Nephron (organoid): Measurements from ENCODE around the gene TOX3.

Experiments
- H3K27ac Mint-ChIP-seq, 3 experiments: 2 replicates each; pipeline ENCODE4 v1.8.0; 2020; ENCODE audit warnings: mixed read lengths in 3 of 3, mild to moderate bottlenecking in 2 of 3, moderate library complexity in 1 of 3
- H3K27me3 Mint-ChIP-seq: 2 replicates; pipeline ENCODE4 v1.8.0; 2021; ENCODE audit warnings: low read depth, mild to moderate bottlenecking, moderate library complexity, mixed read lengths
- H3K36me3 Mint-ChIP-seq: 2 replicates; pipeline ENCODE4 v1.8.0; 2020; ENCODE audit warnings: low read depth, mixed read lengths
- H3K4me1 Mint-ChIP-seq: 2 replicates; pipeline ENCODE4 v1.8.0; 2020; ENCODE audit warnings: mixed read lengths
- H3K4me3 Mint-ChIP-seq, 3 experiments: 2 replicates each; pipeline ENCODE4 v1.8.0; 2020; ENCODE audit warnings: mild to moderate bottlenecking in 3 of 3, mixed read lengths in 3 of 3, moderate library complexity in 2 of 3
- H3K9me3 Mint-ChIP-seq: 2 replicates; pipeline ENCODE4 v1.8.0; 2020; ENCODE audit warnings: mixed read lengths
- CTCF ChIP-seq, 3 experiments: fragments of 200-600 bp; sonication (generic); IDR thresholded peaks; one replicate each; pipeline ENCODE4 v1.5.0; 2021; ENCODE audit warnings: antibody characterized with exemption in 3 of 3; ENCODE audit not compliant: unreplicated experiment in 3 of 3

Gene TOX3

DNA sequence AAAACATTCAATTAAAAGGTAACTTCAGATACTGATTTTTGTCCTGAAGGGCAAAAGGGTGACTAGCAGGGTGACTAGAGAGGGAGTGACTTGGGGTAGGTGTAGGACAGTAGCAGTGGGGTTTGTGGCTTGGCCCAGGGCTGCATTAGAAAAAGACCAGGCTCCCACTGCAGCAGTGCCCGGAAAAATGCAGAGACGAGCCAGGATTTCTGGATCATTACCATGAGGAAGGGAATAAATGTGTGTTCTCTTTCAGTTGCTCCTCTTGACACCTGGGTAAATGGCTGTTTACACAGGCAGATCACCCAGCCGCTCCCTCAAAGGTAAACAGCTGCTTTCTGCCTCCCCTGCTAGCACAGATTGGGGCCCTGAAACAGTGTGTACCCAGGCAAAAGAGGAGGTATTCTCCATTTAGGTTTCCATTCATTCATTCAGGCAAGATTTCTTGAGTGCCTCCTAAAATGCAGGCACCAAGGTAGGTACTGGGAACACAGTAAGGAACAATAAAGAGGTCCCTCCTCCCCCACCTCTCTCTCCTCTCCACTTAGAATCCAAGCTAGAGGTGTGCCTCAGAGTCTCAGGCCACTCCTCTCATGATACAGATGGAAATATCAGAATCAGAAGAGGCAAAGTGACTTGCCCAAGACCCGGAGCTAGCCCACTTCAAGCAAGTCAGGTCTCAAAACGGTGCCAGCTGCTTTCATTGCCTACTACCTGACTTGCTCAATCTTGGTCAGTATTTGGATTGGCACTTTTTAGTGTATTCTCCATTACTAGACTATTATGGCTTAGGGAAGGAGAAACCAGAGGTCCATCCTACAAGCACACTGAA is 15.2 kb upstream of the TOX3 start:
- Mint-ChIP-seq H3K27me3 (peaks cover 5% of the 10 kb centered on the region), H3K4me3 (no peak overlapping the region), H3K36me3 (no peaks in the 10 kb centered on the region), H3K4me1 (peaks cover 6% of the 10 kb centered on the region), H3K27ac (no peak overlapping the region), H3K9me3 (no peaks in the 10 kb centered on the region)
- no peak for TF ChIP-seq CTCF (IDR thresholded peaks at IDR 0.05; ENCODE audit: unreplicated experiment in 3 of 3)

GRCh38 chr16:52558448-52558847 is 11.5 kb upstream of the TOX3 start:
- H3K27ac Mint-ChIP-seq: no peak overlapping the region
- no peak for TF ChIP-seq CTCF (IDR thresholded peaks at IDR 0.05; ENCODE audit: unreplicated experiment in 3 of 3)

GRCh38 chr16:52557236-52557635 is 10.3 kb upstream of the TOX3 start:
- no peaks in the 10 kb centered on the region for H3K36me3 Mint-ChIP-seq
- peak overlapping the region; percentile 3 to 37 (median 30) for H3K27ac Mint-ChIP-seq
- H3K4me1 Mint-ChIP-seq: no peaks in the 10 kb centered on the region
- no peak overlapping the region for H3K4me3 Mint-ChIP-seq
- TF ChIP-seq CTCF (IDR thresholded peaks at IDR 0.05; ENCODE audit: unreplicated experiment in 3 of 3): no peak
- H3K27me3 Mint-ChIP-seq: peaks cover 27% of the 10 kb centered on the region
- H3K9me3 Mint-ChIP-seq: peaks cover 4% of the 10 kb centered on the region

More at GRCh38 chr16:52558448-52558847, 11.5 kb upstream of the TOX3 start:
- Mint-ChIP-seq H3K4me1 (no peaks in the 10 kb centered on the region), H3K27me3 (peaks cover 16% of the 10 kb centered on the region), H3K4me3 (peak overlapping the region in 1 of 3 experiments; percentile 25), H3K36me3 (no peaks in the 10 kb centered on the region), H3K9me3 (peaks cover 4% of the 10 kb centered on the region)

- no peaks in the 10 kb centered on the region for H3K4me1 Mint-ChIP-seq
- H3K4me3 Mint-ChIP-seq: no peak overlapping the region
- H3K27ac Mint-ChIP-seq: no peak overlapping the region
- peaks cover 4% of the 10 kb centered on the region for H3K9me3 Mint-ChIP-seq
- no peaks in the 10 kb centered on the region for H3K36me3 Mint-ChIP-seq
- H3K27me3 Mint-ChIP-seq: peaks cover 28% of the 10 kb centered on the region
- TF ChIP-seq CTCF (IDR thresholded peaks at IDR 0.05; ENCODE audit: unreplicated experiment in 3 of 3): no peak
Measured at GRCh38 chr16:52556083-52556482, 9.1 kb upstream of the TOX3 start.

DNA sequence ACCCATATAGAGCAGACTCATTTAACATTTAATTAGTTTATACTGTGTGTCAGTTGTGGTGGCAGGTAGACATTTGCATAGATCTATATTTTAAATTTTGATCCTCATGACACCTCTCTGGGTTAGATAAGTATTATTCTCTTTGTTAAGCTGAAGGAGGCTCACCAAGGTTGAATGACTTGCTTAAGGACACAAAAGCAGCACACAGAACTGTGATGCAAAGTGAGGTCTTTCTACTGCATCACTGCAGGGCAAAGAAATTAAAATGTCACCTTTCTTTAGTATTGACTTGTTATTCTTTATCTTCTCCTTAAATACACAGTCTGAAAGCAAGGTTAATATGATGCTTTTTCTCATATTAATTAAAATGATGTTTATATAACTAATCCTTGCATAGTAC is 8.6 kb upstream of the TOX3 start:
- H3K36me3 Mint-ChIP-seq: no peaks in the 10 kb centered on the region
- H3K27ac Mint-ChIP-seq: no peak overlapping the region
- peaks cover 33% of the 10 kb centered on the region for H3K27me3 Mint-ChIP-seq
- TF ChIP-seq CTCF (IDR thresholded peaks at IDR 0.05; ENCODE audit: unreplicated experiment in 3 of 3): no peak
- H3K4me1 Mint-ChIP-seq: no peaks in the 10 kb centered on the region
- H3K9me3 Mint-ChIP-seq: peaks cover 4% of the 10 kb centered on the region
- no peak overlapping the region for H3K4me3 Mint-ChIP-seq

DNA sequence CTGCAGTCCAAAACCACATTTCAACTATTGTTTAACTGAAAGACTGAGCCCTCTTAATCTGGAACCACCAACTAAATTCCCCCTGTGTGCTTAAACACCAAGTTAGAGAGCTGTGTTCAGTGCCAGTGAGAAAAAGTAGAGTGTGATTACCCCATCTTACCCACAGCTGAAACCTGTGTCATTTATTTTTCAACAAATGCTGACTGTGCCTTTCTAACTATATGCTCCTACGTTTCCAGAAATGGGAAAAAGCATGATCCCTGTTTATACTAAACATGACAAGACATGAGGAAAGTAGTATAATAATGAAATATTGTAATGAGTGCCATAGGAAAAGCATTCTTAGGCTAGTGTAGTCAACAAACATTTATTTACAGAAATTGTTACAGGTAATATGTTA is 7.4 kb upstream of the TOX3 start:
- Mint-ChIP-seq H3K4me3 (no peak overlapping the region), H3K4me1 (no peaks in the 10 kb centered on the region), H3K9me3 (peaks cover 4% of the 10 kb centered on the region), H3K27me3 (peaks cover 46% of the 10 kb centered on the region), H3K27ac (peak overlapping the region in 1 of 3 experiments; percentile 34), H3K36me3 (no peaks in the 10 kb centered on the region)
- no peak for TF ChIP-seq CTCF (IDR thresholded peaks at IDR 0.05; ENCODE audit: unreplicated experiment in 3 of 3)
